GM12878 (cell line): Measurements from ENCODE around the gene PRM2. TPM values are rescaled to one million over a fixed set of nuclear protein-coding genes. Genes with fewer than 3 reads are reported as not detected.

Experiments used
- ATAC-seq: fragments of 200-7000 bp; cut with Tn5 transposase; 3 replicates; pipeline ENCODE4 v1.9.1; 2020; ENCODE audit warnings: mild to moderate bottlenecking, moderate library complexity
- BruUV-seq: library from RNA; stranded (reverse); fragments of 400-500 nt; replicated peaks from 2 replicates; lab custom pipeline; 2021; lab: Mats Ljungman, UMichigan
- CTCF ChIA-PET: fragments of 300-600 bp; sonication (Branson Sonifier 250); formaldehyde crosslinking; extraction: SDS; loops from one replicate; lab custom pipeline; 2021; ENCODE audit warnings: inconsistent platforms; lab: Yijun Ruan, JAX
- POLR2A ChIA-PET: fragments of 350-600 bp; formaldehyde crosslinking; extraction: SDS; loops from one replicate; lab custom pipeline; 2021; ENCODE audit warnings: inconsistent platforms; lab: Charles Lee
- RAD21 ChIA-PET: fragments of 300-600 bp; sonication (Branson Sonifier 250); formaldehyde crosslinking; loops from one replicate; lab custom pipeline; 2023; ENCODE audit warnings: antibody characterized with exemption; ENCODE audit not compliant: unreplicated experiment; lab: Charles Lee
- SMC1A ChIA-PET: fragments of 300-600 bp; sonication (Branson Sonifier 250); formaldehyde crosslinking; loops from one replicate; lab custom pipeline; 2023; ENCODE audit not compliant: unreplicated experiment, uncharacterized antibody; lab: Charles Lee
- DNase-seq: peaks from one replicate; pipeline ENCODE4 v3.0.0-alpha.2; 2011; ENCODE audit warnings: low read depth, low spot score
- FAIRE-seq: peaks from 3 replicates; lab custom pipeline; 2011; peaks lifted over from hg19 to GRCh38; lab: Jason Lieb, UNC
- H2AFZ ChIP-seq: 2 replicates; pipeline ENCODE4 v1.6.0; 2011; ENCODE audit warnings: low read depth, low read length, control low read depth; ENCODE audit not compliant: control insufficient read depth
- H3K27ac ChIP-seq: 2 replicates; pipeline ENCODE4 v1.5.1; 2011; ENCODE audit warnings: control low read depth; ENCODE audit not compliant: control insufficient read depth, insufficient read depth
- H3K27me3 ChIP-seq, 2 experiments: replicated peaks in 1 of 2; 2 replicates each; pipeline versions ENCODE4 v1.6.0 to v1.6.1; 2011; ENCODE audit warnings: low read length in 1 of 2; ENCODE audit not compliant: control insufficient read depth in 2 of 2, insufficient read depth in 2 of 2
- H3K36me3 ChIP-seq, 2 experiments: 2 replicates each; pipeline ENCODE4 v1.5.1; 2011; ENCODE audit warnings: low read length in 1 of 2; ENCODE audit not compliant: control insufficient read depth in 2 of 2, insufficient read depth in 2 of 2
- H3K4me1 ChIP-seq: 2 replicates; pipeline ENCODE4 v1.6.1; 2011; ENCODE audit warnings: mild to moderate bottlenecking, low read length, moderate library complexity, mixed read lengths; ENCODE audit not compliant: control insufficient read depth, insufficient read depth
- H3K4me2 ChIP-seq: 2 replicates; pipeline ENCODE4 v1.6.0; 2011; ENCODE audit warnings: control low read depth; ENCODE audit not compliant: control insufficient read depth, insufficient read depth
- H3K4me3 ChIP-seq: fragments of 200-600 bp; sonication (generic); 2 replicates; pipeline ENCODE4 v1.5.1; 2016
- H3K79me2 ChIP-seq: 2 replicates; pipeline ENCODE4 v1.6.0; 2011; ENCODE audit warnings: low read length; ENCODE audit not compliant: control insufficient read depth, insufficient read depth
- H3K9ac ChIP-seq: 2 replicates; pipeline ENCODE4 v1.8.0; 2011; ENCODE audit warnings: low read length, control low read depth, mixed read lengths; ENCODE audit not compliant: control insufficient read depth, insufficient read depth
- H3K9me3 ChIP-seq: replicated peaks from 3 replicates; pipeline ENCODE4 v1.5.1; 2011; ENCODE audit warnings: mild to moderate bottlenecking, low read length; ENCODE audit not compliant: control insufficient read depth, insufficient read depth
- H4K20me1 ChIP-seq: 2 replicates; pipeline ENCODE4 v1.6.0; 2011; ENCODE audit not compliant: control insufficient read depth, insufficient read depth
- IKZF2 ChIP-seq, 2 experiments: fragments of 450-650 bp; IDR thresholded peaks; 2 replicates each; pipeline ENCODE4 v1.6.1; 2017; ENCODE audit warnings: mild to moderate bottlenecking in 2 of 2, moderate library complexity in 2 of 2
- JUNB ChIP-seq: IDR thresholded peaks from 2 replicates; pipeline ENCODE4 v1.6.1; 2016; ENCODE audit warnings: antibody characterized with exemption, mild to moderate bottlenecking
- ZZZ3 ChIP-seq: IDR thresholded peaks from 2 replicates; pipeline ENCODE4 v1.6.1; 2011; ENCODE audit warnings: low read depth; ENCODE audit not compliant: control insufficient read depth, insufficient read length
- WGBS: methylation state at CpG from one replicate; pipeline ENCODE4 v1.1.6; 2016; ENCODE audit warnings: low lambda C conversion rate; ENCODE audit not compliant: insufficient replicate concordance, insufficient coverage; ENCODE audit errors: missing lambda C conversion rate; 5-methylcytosine and 5-hydroxymethylcytosine counted together
- in situ Hi-C: fragments of 300-500 bp; cut with MboI; formaldehyde crosslinking; loops from 9 replicates; pipeline ENCODE4 v1.14.3; 2018; ENCODE audit warnings: mixed read lengths
- intact Hi-C: fragments of 100-400 bp; cut with micrococcal nuclease; formaldehyde crosslinking; loops from one replicate; pipeline ENCODE4 v1.14.2; 2022; ENCODE audit not compliant: unreplicated experiment
- polyA plus RNA-seq, 11 experiments: library from polyadenylated mRNA; depleted of rRNA in 4 of 11; unstranded in 6 of 11; stranded (reverse) in 5 of 11; fragments of >200 nt; fragmentation: Nextera tagmentation in 4 of 11; fragmentation: Illumina TruSeq in 1 of 11; extraction: Ambion mirVana in 4 of 11; extraction: Trizol in 1 of 11; gene quantifications; 1 replicate in 1 of 11; 2 replicates in 10 of 11; pipeline versions ENCODE4 v1.2.1 to v1.2.3, GENCODE V29; 2011 to 2016; ENCODE audit warnings: inconsistent platforms in 2 of 11, missing spikeins in 2 of 11, low read depth in 1 of 11
- total RNA-seq, 4 experiments: library from RNA; depleted of rRNA in 3 of 4; stranded (reverse); fragments of >200 nt in 3 of 4; fragmentation: Illumina TruSeq in 1 of 4; extraction: Trizol in 1 of 4; gene quantifications; 2 replicates each; pipeline versions ENCODE4 v1.2.1 to v1.2.3, GENCODE V29; 2013 to 2021
- TF ChIP-seq, protein P1 (sequence below): fragments of 450-650 bp; IDR thresholded peaks from 2 replicates; pipeline ENCODE4 v1.6.1; 2016; ENCODE audit warnings: mild to moderate bottlenecking

PRM2 gene
- total and polyA plus RNA-seq, 10 of the 15 experiments (the other 5 are each of a cell fraction or from before 2014, with no cell fraction given): not detected

DNA sequence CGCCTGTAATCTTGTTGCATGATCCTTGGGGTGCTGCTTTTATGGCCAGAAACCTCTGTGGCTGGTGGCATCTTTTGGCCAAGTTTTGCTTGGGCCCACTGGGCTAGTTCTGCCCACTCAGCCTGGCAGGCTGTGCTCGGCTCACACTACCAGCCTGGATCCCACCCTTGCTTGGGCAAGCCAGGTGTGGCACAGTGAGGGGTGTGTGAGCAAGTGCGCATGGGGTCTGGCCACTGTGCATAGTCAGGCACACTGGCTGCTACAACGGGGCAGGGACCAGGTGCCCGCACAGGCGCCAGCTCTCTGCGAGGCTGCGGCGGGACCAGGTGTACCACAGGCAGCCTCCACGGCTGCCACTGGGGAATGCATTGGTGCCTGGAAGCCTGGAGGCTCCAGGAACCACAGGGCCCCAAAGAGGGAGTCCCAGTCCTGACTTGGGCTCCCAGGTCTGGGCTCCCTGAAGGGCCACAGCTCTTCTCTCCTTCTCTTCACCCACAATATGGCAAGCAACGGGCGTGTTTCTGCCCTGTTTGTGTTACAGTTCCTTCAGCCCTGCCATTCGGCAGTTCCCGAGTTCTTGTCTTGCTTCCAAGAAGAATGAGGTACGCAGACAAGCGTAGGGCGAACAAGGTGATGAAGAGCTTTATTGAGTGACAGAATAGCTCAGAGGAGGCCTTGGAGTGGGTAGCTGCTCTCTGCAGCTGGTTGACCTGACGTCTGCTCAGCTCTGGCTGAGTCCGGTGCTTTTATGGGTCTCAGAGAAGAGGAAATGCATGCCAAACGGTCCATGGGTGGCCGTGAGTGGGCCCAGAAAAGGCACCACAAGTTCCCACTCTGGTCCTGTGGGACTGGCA, 31.6 kb upstream of the PRM2 start:
- SMC1A ChIA-PET: interaction anchor here (1.1 to 7.4 kb wide), 8 partner anchors 9 to 342 kb away, joined by 3 to 194 read pairs (median 4); partner anchors contain the start of gene SOCS1
- Histone ChIP-seq H3K27me3 (no peaks in the 10 kb centered on the region), H3K79me2 (no peaks in the 10 kb centered on the region), H3K36me3 (no peaks in the 10 kb centered on the region), H3K9ac (no peak overlapping the region), H3K4me1 (peaks cover 65% of the 10 kb centered on the region), H3K4me3 (no peak overlapping the region), H4K20me1 (no peaks in the 10 kb centered on the region), H3K9me3 (peaks cover 2% of the 10 kb centered on the region; the same call in 2 of the 3 replicates), H2AFZ (no peak overlapping the region), H3K4me2 (no peak overlapping the region; the same call in 1 of the 2 replicates), H3K27ac (peak overlapping the region; percentile 53)
- in situ Hi-C loops: loop anchor here (5.0 to 10.0 kb wide), 2 partner anchors 341 to 1003 kb away; no protein-coding TSS in a partner anchor
- RAD21 ChIA-PET: interaction anchor here (1.1 to 8.5 kb wide), 7 partner anchors 10 to 102 kb away, joined by 3 to 206 read pairs (median 89); partner anchors contain the start of gene SOCS1
- no TSS peak for BruUV-seq
- no peak for TF ChIP-seq JUNB
- no peak for TF ChIP-seq ZZZ3
- TF ChIP-seq IKZF2 (IDR thresholded peaks at IDR 0.05): no peak
- TF ChIP-seq, protein P1, sequence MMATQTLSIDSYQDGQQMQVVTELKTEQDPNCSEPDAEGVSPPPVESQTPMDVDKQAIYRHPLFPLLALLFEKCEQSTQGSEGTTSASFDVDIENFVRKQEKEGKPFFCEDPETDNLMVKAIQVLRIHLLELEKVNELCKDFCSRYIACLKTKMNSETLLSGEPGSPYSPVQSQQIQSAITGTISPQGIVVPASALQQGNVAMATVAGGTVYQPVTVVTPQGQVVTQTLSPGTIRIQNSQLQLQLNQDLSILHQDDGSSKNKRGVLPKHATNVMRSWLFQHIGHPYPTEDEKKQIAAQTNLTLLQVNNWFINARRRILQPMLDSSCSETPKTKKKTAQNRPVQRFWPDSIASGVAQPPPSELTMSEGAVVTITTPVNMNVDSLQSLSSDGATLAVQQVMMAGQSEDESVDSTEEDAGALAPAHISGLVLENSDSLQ: peak; percentile 36; the same call in 1 of the 2 replicates
- CTCF ChIA-PET: interaction anchor here (1.0 to 6.9 kb wide), 7 partner anchors 10 to 359 kb away, joined by 3 to 70 read pairs (median 6); partner anchors contain the start of gene SOCS1
- no peak for DNase-seq
- POLR2A ChIA-PET: interaction anchor here (0.8 to 5.4 kb wide), 4 partner anchors 10 to 52 kb away, joined by 5 to 85 read pairs (median 10); partner anchors contain the start of gene SOCS1
- no peak for ATAC-seq
- WGBS: 93% methylated on average over 20 of the region's 21 CpGs
- FAIRE-seq: no peak
- intact Hi-C loops: no loop called here
